ENCODE measurements around the gene FSD1.
"Not testable (repeated sequence)": the region's sequence is repeated elsewhere in the genome, so short reads cannot be mapped to it uniquely, and the experiment has no call there.

Gene FSD1

DNA sequence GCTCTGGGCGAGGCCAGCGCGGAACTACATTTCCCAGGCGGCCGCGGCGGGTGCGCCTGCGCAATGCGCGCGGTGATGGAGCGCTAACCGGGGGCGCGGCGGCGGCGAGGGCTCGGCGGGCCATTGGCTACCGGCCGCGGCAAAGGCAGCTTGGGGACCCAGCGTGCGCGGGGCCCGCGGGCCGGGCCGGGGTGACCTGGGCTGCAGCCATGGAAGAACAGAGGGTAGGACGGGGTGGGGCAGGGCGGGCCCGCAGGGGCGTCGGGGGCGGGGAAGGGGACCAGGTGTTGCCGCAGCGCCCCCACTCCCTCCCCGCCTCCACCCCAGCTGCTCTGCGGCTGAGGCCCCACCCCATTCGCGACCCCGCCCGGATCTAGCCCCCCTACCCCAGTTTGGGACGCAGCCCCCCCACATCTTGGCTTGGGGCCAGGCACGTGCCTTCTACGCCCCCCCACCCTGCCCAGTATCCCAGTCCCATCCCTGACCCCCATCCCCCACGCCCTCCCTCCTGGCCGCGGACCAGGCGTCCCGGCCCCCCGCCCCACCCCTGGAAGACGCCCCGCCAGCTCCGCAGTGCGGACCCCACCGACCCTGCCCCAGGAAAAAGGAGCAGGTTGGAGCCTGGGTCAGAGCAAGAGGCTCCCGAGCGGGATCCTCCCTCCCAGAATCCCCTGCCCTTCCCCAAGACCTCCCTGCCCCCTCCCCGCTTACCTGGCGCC lies at the start of gene FSD1:
Gene FSD1, plus strand, starts transcription at position 61 of the 719 bp plus-strand sequence. Its CDS starts 149 bp downstream, at position 210.
- peak; percentile 12 for DNase-seq

DNA sequence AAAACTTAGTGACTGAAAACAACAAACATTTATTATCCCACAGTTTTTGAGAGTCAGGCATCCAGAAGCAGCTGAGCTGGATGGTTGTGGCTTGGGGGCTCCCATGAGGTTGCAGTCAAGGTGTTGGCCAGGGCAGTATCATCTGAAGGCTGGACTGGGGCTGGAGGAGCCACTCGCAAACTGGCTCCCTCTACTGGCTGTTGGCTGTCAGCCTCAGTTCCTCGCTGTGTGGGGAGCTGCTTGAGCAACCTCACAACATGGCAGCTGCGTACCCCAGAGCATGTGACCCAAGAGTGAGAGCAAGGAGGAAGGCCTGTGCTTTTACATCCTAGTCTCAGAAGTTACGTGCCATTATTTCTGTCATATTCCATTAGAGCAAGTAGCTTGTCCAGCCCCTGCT lies 47.8 kb upstream of the FSD1 start:
- no peak for DNase-seq

DNA sequence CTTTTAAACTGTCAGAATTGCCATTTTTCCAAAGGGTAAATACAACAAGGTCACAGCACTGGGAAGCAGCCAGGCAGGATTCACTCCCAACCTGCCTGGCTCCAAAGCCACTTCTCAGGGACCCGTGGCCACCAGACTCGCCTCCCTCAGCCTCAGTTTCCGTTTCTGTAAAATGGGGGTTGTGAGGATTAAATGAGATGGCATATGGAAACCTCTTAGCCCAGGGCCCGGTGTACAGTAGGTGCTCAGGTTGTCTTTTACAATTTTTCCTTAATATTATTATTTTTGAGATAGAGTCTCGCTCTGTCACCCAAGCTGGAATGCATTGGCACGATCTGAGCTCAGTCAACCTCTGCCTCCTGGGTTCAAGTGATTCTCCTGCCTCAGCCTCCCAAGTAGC lies 47.4 kb upstream of the FSD1 start:
- no peak for DNase-seq

DNA sequence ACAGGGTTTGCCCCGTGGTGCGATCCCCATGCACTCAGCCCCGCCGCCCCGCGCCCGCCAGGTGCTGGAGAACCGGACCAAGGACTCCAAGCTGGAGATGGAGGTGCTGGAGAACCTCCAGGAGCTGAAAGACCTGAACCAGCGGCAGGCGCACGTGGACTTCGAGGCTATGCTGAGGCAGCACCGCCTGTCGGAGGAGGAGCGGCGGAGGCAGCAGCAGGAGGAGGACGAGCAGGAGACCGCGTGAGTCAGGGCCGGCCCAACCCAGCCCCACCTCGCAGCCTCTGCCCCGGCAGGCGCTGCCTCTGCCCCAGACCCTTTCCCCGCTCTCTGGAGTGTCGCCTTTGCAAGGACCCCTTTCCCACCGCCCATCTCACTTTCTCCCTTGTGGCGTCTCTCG lies 46.2 kb upstream of the FSD1 start:
- DNase-seq, result no peak

DNA sequence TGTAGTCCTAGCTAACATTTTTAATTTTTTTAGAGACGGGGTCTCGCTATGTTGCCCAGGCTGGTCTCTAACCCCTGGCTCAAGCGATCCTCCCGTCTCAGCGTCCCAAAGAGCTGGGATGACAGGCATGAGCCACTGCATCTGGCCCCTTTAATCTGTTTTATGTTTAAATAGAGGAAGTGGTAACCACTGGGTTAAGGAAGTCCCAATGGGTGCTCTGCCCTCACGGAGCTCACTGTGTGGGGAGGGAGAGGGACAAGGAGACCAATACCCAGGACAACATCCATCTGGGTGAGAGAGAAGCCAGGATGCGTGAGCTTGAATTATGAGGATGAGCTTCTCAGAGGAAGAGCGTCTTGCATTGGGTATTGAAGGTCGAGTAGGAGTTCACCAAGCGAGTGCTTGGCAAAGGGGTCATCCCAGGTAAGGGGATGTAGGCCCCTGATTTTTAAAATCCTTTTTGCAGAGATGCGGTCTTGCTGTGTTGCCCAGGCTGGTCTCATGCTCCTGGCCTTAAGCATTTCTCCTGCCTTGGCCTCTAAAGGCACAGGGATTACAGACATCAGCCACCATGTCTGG lies 43.7 kb upstream of the FSD1 start:
- no peak for DNase-seq

DNA sequence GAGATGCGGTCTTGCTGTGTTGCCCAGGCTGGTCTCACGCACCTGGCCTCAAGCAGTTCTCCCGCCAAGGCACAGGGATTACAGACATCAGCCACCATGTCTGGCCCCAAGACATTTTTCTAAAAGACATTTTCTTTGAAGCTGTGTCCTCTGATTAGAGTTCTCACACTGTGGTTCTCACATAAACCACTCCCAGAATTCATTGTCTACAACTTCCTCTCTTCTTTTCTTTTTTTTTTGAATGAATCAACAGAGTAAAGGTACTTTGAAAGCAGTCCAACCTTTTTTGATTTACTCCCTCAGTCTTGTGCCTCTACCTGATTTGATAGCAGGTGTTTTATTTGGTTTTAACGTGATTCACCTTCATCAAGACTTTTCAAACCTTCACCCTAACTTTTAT lies 39.6 kb upstream of the FSD1 start:
- no peak for DNase-seq

DNA sequence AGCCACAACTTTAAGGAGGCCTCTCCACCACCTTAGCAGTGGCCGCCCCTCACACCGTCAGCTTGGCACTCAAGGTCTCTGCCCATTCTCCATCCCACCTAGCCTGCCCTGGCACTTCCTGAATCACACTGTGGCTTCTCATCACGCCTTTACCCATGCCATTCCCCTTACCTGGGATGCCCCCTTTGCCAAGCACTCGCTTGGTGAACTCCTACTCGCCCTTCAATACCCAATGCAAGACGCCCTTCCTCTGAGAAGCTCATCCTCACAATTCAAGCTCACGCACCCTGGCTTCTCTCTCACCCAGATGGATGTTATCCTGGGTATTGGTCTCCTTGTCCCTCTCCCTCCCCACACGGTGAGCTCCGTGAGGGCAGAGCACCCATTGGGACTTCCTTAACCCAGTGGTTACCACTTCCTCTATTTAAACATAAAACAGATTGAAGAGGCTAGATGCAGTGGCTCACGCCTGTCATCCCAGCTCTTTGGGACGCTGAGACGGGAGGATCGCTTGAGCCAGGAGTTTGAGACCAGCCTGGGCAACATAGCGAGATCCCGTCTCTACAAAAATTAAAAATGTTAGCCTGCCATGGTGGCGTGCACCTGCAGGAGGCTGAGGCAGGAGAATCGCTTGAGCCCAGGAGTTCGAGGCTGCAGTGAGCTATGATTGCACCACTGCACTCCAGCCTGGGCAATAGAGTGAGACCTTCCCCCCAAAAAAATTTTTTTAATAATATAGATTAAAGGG lies 38.0 kb upstream of the FSD1 start:
- no peak for DNase-seq

DNA sequence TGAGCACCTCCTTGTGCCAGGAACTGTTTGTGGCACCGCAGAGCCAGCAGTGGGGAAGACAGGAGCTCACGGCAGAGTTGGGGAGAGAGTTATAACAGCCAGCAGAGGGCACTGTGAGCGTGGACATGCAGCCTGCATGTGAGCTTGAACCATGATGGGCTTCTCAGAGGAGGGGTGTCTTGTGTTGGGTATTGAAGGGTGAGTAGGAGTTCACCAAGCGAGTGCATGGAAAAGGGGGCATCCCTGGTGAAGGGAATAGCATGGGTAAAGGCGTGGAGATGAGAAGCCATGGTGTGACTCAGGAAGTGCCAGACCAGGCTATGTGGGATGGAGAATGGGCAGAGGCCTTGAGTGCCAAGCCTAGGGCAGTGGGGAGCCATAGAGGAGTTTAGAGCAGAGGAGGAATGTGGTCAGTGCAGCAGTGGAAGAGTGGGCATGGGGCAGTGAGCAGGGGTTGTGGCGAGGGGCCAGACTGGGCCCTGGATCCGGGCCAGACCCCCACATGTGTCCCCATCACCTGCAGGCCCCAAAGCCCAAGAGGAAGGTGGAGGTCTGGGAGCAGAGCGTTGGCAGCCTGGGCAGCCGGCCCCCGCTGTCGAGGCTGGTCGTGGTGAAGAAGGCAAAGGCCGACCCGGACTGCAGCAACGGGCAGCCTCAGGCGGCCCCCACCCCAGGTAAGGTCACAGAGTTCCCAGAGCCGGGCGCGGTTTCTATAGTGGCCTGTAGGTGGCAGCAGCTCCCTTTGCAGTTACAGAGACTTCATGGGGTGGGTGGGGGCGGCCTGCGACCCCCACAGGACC lies 37.1 kb upstream of the FSD1 start:
- DNase-seq, result no peak

DNA sequence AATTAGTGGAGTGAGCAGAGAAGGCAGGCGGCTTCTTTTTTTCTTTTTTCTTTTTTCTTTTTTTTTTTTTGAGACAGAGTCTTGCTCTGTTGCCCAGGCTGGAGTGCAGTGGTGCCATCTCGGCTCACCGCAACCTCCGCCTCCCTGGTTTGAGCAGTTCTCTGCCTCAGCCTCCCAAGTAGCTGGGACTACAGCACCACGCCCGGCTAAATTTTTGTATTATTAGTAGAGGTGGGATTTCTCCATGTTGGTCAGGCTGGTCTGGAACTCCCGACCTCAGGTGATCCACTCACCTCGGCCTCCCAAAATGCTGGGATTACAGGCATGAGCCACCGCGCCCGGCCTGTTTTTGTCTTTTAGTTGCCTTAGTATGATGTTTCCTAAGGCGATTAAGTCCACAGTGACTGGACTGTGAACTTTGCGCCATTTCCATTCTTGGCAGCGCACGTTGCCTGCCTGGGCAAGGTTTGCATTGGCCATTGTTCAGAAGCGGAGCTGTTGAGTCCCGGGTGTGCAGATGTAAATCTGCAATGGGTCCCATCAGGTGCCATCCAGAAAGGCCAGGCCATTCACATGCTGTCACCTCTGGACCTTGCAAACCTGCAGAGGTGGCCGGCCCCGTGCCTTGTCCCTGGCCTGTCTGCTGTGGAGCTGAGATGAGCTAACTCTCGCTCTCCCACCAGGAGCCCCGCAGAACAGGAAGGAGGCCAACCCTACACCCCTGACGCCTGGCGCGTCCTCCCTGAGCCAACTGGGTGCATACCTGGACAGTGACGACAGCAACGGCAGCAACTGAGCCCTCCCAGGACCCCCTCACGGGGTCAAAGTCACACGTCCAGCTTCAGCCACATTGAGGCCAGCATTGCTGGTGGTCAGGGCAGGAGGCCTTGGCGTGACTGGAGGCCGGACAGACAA lies 36.2 kb upstream of the FSD1 start:
- DNase-seq, result no peak

DNA sequence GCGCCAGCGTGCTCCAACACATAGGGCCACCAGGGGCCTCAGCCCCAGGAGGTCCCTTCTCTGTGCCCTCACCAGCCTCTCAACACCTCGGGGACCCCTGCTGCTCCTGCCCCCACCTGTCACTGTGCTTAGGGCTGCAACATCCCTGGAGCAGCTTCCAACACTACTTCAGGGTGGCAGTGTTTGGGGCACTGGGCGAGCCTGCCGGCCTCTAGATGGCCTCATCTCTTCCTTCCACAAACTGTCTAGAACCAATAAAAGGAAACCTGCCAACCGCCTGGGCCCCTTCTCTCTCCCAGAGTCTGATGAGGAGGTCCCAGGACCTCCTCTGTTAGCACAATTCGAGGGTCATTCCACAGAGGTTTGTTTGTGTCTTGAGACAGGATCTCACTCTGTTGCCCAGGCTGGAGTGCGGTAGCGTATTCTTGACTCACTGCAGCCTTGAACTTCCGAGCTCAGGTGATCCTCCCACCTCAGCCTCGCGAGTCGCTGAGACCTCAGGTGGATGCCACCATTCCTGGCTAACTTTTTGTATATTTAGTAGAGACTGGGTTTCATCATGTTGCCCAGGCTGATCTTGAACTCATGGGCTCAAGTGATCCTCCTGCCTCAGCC lies 35.5 kb upstream of the FSD1 start:
- no peak for DNase-seq

DNA sequence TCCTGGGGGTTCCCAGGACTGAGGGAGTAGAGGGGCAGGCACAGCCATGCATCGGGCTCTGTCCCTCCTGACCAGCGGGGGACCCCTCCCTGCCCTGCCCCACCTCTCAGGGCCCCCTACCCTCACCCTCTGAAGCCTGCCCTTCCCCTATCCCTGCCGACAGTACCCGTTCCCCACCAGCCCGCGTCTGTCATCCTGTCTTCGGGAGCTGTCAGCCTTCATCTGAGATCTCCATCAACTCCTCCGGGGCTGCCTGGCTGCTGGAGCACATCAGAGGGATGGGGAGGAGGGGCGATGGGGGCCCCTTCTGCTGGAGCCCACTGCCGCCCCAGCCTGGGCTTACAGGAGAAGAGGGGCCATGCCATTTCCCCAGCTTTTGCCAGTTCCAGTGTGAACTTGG lies 31.5 kb upstream of the FSD1 start:
- DNase-seq, result no peak

DNA sequence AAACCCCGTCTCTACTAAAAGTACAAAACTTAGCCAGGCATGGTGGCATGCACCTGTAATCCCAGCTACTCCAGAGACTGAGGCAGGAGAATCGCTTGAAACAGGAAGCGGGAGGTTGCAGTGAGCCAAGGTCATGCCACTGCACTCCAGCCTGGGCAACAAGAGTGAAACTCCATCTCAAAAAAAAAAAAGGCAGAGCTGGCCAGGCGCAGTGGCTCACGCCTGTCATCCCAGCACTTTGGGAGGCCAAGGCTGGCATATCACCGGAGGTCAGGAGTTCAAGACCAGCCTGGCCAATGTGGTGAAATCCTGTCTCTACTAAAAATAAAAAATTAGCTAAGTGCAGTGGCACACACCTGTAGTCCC lies 30.1 kb upstream of the FSD1 start:
- DNase-seq, result not testable (repeated sequence)

DNA sequence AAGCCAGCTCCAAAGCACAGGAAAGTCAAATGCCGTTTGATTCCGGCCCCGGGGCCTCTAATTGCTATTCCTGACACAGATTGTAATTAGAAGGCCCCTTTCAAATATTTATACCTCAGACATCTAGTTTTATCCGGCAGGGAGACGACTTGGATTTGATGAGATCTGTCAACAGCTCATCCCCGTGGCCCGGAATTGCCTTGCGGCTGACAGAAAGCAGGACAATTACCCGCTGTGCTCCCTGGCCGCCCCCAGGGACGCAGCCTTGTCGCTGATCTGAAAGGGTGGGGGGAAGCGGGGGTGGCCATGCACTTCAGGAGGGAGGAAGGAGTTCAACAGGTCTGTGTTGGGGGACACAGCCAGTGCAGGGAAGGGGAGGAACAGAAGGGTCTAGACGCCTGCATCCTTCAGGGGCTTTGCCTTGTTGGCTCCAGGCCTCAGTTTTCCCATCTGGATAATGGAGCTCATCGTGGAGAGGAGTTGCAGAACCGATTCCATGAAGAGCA lies 27.2 kb upstream of the FSD1 start:
- no peak for DNase-seq

DNA sequence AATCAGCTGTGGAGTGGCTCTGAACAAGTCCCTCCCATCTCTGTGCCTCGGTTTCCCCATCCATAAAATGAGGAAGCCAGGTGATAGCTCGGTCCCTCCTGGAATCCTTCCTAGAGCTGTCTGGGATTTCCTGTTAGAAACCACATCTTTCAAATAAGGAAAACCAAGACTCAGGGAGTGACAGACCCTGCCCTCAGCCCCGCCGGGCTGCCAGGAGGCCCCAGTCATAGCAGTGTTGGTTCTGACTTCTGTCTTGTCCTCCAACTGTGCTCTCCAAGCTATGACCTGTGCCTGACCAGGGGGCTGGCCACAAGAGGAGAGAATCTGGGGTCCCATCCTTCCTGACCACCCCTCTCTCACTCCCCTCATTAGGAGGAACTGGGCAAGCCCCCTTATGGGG lies 26.4 kb upstream of the FSD1 start:
- DNase-seq, result no peak

DNA sequence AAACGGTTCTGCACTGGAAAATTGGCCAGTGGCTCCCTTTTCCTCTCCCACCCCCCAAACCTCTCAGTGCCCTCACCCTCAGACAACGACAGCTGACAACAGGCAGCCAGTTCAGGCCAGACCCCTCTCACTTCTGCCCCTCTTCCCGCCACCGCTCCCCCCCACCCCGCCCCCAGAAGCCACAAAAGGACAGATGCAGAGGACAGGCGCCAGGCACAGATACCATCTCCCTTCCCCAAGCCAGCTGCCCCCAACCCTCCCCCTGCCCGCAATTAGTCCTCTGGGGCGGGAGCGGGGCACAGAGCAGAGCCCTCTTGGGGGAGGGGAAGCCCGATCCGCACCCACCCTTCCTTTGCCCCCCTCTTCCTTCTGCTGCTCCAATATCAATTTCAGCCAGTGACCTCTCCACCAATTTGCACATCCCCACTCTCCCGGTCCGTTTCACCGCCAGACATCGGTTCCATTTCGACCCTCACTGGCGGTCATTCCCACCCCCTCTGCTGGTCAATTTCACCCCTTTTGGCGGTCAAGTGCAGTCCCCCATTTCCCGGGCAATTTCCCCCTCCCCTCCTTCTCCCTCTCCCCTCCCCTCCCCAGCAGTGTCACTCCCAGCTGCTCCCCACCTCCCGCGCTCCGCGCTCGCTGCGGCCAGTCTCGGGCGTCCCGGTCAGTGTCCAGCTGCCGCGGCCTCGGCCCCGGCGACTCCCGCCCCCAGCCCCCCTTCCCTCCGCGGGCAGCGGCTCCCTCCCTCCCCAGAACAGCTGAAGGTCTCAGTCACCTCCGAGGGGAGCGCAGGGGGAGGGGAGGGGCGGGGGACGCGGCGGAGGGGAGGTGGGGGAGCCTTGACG lies 25.8 kb upstream of the FSD1 start, which contains the start of gene SHD:
Gene SHD, plus strand, starts transcription at position 848 of the 848 bp plus-strand sequence. CDS start 798 bp downstream, outside the sequence.
- no peak for DNase-seq

DNA sequence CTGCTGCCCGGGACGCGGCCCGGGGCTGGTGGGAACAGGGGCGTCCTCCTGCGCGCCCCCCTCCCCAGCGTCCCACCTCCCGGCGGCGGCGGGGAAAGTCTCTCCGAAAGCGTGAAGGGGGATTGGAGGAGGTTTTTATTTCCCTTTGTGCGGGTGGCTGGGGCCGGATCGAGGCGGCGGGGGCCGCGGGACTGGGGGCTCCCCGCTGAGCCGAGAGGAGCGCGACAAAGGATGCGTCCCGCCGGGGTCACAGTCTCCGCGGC lies 25.2 kb upstream of the FSD1 start:
- DNase-seq, result no peak

DNA sequence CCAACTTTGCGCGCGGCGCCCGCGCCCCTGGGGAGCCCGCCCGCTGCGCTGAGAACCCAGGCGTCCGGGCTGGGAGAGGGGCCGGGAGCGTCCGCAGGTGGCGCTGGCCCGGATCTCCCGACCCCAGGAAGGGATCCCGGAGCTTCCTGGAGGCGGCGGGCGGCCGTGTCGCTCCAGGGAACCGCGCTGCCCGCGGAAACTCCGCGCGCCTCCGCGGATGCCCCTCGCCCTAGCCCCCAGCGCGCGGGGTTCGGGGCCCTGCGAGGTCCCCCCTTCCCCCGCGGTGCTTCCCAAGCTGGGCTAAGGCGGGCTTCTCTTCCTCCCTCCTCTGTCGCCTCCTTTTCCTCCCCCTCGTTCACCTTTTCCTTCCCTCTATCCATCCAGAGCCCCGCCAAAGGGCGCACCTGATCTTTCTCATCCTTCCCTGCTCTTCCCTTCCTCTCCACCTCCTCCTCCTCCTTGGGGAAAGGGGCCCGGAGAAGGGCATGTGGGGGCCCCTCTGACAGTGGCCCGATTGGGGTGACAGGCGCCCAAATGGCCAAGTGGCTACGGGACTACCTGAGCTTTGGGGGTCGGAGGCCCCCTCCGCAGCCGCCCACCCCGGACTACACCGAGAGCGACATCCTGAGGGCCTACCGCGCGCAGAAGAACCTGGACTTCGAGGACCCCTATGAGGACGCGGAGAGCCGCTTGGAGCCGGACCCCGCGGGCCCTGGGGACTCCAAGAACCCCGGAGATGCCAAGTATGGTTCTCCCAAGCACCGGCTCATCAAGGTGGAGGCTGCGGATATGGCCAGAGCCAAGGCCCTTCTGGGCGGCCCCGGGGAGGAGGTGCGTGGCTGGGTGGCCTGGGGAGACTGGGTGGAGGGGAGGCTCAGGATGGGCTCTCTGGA lies 24.6 kb upstream of the FSD1 start:
- DNase-seq, result no peak

DNA sequence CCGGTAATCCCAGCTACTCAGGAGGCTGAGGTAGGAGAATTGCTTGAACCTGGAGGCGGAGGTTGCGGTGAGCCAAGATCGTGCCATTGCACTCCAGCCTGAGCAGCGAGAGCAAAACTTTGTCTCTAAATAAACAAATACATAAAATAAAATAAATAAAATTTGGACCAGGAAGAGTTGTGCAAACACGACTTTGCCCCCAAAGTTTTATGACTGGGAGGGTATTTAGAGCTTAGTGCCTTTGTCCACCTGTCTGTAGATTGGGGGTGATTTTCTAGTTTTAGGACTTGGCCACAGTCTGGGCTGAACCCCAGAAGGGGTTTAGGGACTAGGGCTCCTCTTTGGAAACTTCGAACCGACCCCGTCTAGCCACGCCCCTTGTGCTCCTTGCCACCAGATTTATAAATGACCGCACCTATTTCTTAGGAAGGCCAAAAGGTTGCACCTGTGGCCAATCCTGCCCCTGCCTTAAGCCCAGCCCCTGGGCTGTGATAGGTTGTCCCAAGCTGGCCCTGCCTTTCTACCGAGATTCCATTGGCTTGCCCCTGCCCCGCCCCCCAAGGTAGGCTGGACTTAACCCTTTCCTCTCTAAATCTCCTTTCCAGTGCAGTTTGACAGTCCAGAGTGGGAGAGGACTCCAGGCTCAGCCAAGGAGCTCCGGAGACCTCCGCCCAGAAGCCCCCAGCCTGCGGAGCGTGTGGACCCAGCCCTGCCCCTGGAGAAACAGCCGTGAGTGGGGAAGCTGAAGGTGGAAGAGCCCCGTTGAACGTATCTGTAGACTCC lies 20.0 kb upstream of the FSD1 start:
- DNase-seq, result no peak

DNA sequence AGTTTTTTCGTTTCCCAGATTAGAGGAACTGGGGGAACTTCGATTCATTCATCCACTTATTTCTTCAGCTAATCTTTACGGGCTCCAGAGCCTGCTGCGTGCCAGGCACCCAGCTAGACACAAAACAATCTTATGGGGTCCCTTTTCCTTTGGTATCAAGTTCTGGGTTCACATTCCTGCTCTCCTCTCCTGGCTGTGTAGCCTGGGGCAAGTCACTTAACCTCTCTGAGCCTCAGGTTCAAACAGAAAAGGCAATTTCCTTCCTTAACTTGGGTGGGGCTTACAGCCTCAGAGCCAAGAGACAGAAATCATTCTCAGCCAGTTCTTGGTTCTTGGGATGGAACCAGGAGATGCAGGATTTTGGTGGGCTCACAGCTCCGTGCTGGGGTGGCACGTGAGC lies 19.4 kb upstream of the FSD1 start:
- no peak for DNase-seq
